CD4-positive, CD25-positive, alpha-beta regulatory T cell (primary cell): ENCODE results near the gene PZP. TPM values are rescaled to one million over a fixed set of nuclear protein-coding genes. Genes with fewer than 3 reads are reported as not detected.

ENCODE experiments used
- ATAC-seq, 2 donors: fragments of 150-1000 bp; cut with Tn5 transposase; one replicate each; pipeline ENCODE4 v1.10.0; 2021; ENCODE audit warnings: low read depth in 2 of 2, moderate number of reproducible peaks in 2 of 2, moderate library complexity in 1 of 2
- DNase-seq, 3 donors: peaks; one replicate each; pipeline versions ENCODE4 v3.0.0 to v3.0.0-alpha.2; 2012 to 2022; ENCODE audit warnings: mixed read lengths in 1 of 3
- H3K27ac ChIP-seq: one replicate; pipeline ENCODE4 v1.7.0; 2013; ENCODE audit warnings: mild to moderate bottlenecking, low read length; ENCODE audit not compliant: insufficient read depth, poor library complexity, severe bottlenecking
- H3K27me3 ChIP-seq: one replicate; pipeline ENCODE4 v1.7.0; 2013; ENCODE audit warnings: low read length; ENCODE audit not compliant: control insufficient read depth, insufficient read depth
- H3K36me3 ChIP-seq: one replicate; pipeline ENCODE4 v1.7.0; 2013; ENCODE audit warnings: mild to moderate bottlenecking, low read length, moderate library complexity; ENCODE audit not compliant: control insufficient read depth, insufficient read depth
- H3K4me1 ChIP-seq: 2 replicates; pipeline ENCODE4 v1.7.0; 2013; ENCODE audit warnings: mild to moderate bottlenecking, low read length; ENCODE audit not compliant: insufficient read depth, control insufficient read depth, poor library complexity, severe bottlenecking
- H3K4me3 ChIP-seq: one replicate; pipeline ENCODE4 v1.7.0; 2013; ENCODE audit warnings: low read depth, mild to moderate bottlenecking, low read length, moderate library complexity
- H3K9me3 ChIP-seq, 2 experiments: 1 replicate in 1 of 2; 2 replicates in 1 of 2; pipeline ENCODE4 v1.7.0; 2013; ENCODE audit warnings: low read length in 2 of 2, mild to moderate bottlenecking in 1 of 2, moderate library complexity in 1 of 2; ENCODE audit not compliant: control insufficient read depth in 2 of 2
- H3K27ac Mint-ChIP-seq, 3 donors: one replicate each; pipeline ENCODE4 v1.8.0; 2020 to 2022; ENCODE audit warnings: mild to moderate bottlenecking in 3 of 3, mixed read lengths in 3 of 3, moderate library complexity in 2 of 3
- H3K27me3 Mint-ChIP-seq: one replicate; pipeline ENCODE4 v1.8.0; 2022; ENCODE audit warnings: mild to moderate bottlenecking, mixed read lengths
- H3K36me3 Mint-ChIP-seq: one replicate; pipeline ENCODE4 v1.8.0; 2020; ENCODE audit warnings: mixed read lengths
- H3K4me1 Mint-ChIP-seq, 4 donors: one replicate each; pipeline ENCODE4 v1.8.0; 2020 to 2022; ENCODE audit warnings: mixed read lengths in 4 of 4, mild to moderate bottlenecking in 1 of 4
- H3K4me3 Mint-ChIP-seq, 4 donors: one replicate each; pipeline ENCODE4 v1.8.0; 2020 to 2022; ENCODE audit warnings: mild to moderate bottlenecking in 4 of 4, mixed read lengths in 4 of 4, moderate library complexity in 3 of 4
- H3K9me3 Mint-ChIP-seq, 7 donors: one replicate each; pipeline ENCODE4 v1.8.0; 2020 to 2022; ENCODE audit warnings: mixed read lengths in 7 of 7, mild to moderate bottlenecking in 3 of 7, moderate library complexity in 2 of 7
- polyA plus RNA-seq, 4 donors: library from polyadenylated mRNA; unstranded; fragments of 300-500 nt; fragmentation: Illumina TruSeq; gene quantifications; one replicate each; pipeline ENCODE4 v1.2.3, GENCODE V29; 2021
- total RNA-seq: library from RNA; stranded (reverse); gene quantifications from one replicate; pipeline ENCODE4 v1.2.3, GENCODE V29; 2022

PZP gene
- total and polyA plus RNA-seq, 5 donors from 2014 or later = 0.29 TPM; not detected in 4

GRCh38 chr12:9106610-9107541 is 101.3 kb downstream of the PZP start:
- Mint-ChIP-seq H3K27ac (no peak overlapping the region), H3K36me3 (no peaks in the 10 kb centered on the region), H3K4me1 (no peaks in the 10 kb centered on the region), H3K9me3 (no peaks in the 10 kb centered on the region), H3K4me3 (no peak overlapping the region), H3K27me3 (no peaks in the 10 kb centered on the region)
- Histone ChIP-seq H3K4me3 (no peak overlapping the region), H3K4me1 (no peaks in the 10 kb centered on the region), H3K9me3 (no peaks in the 10 kb centered on the region), H3K27me3 (no peaks in the 10 kb centered on the region), H3K27ac (no peak overlapping the region), H3K36me3 (no peaks in the 10 kb centered on the region)
- DNase-seq (no peak), ATAC-seq (no peak)

- no peaks in the 10 kb centered on the region for H3K9me3 ChIP-seq
These were observed 102.1 kb downstream of the PZP start for GRCh38 chr12:9106067-9106466.

GRCh38 chr12:9104767-9105423 is 103.3 kb downstream of the PZP start:
- no peak for ATAC-seq
- no peak overlapping the region for H3K27ac ChIP-seq

More at GRCh38 chr12:9106067-9106466, 102.1 kb downstream of the PZP start:
- Mint-ChIP-seq H3K27me3 (peaks cover 4% of the 10 kb centered on the region), H3K4me1 (no peaks in the 10 kb centered on the region), H3K36me3 (no peaks in the 10 kb centered on the region), H3K9me3 (no peaks in the 10 kb centered on the region), H3K4me3 (no peak overlapping the region), H3K27ac (no peak overlapping the region)
- Histone ChIP-seq H3K4me3 (no peak overlapping the region), H3K36me3 (no peaks in the 10 kb centered on the region), H3K27me3 (no peaks in the 10 kb centered on the region), H3K27ac (no peak overlapping the region), H3K4me1 (no peaks in the 10 kb centered on the region)
- ATAC-seq (no peak), DNase-seq (no peak)

GRCh38 chr12:9104087-9104486 is 104.1 kb downstream of the PZP start:
- DNase-seq = no peak
- Histone ChIP-seq H3K9me3 (no peaks in the 10 kb centered on the region), H3K27me3 (no peaks in the 10 kb centered on the region), H3K36me3 (no peaks in the 10 kb centered on the region), H3K27ac (no peak overlapping the region), H3K4me1 (no peaks in the 10 kb centered on the region), H3K4me3 (no peak overlapping the region)
- Mint-ChIP-seq H3K36me3 (no peaks in the 10 kb centered on the region), H3K27ac (no peak overlapping the region), H3K9me3 (no peaks in the 10 kb centered on the region), H3K4me1 (no peaks in the 10 kb centered on the region), H3K27me3 (peaks cover 4% of the 10 kb centered on the region), H3K4me3 (no peak overlapping the region)
- no peak for ATAC-seq

More at GRCh38 chr12:9104767-9105423, 103.3 kb downstream of the PZP start:
- Mint-ChIP-seq H3K27ac (no peak overlapping the region), H3K4me1 (no peaks in the 10 kb centered on the region), H3K4me3 (no peak overlapping the region), H3K27me3 (peaks cover 4% of the 10 kb centered on the region), H3K36me3 (no peaks in the 10 kb centered on the region), H3K9me3 (no peaks in the 10 kb centered on the region)
- no peak for DNase-seq
- H3K36me3 ChIP-seq = no peaks in the 10 kb centered on the region
- H3K4me3 ChIP-seq = no peak overlapping the region
- H3K4me1 ChIP-seq = no peaks in the 10 kb centered on the region
- no peaks in the 10 kb centered on the region for H3K9me3 ChIP-seq
- H3K27me3 ChIP-seq = no peaks in the 10 kb centered on the region

GRCh38 chr12:9103050-9103849 is 104.9 kb downstream of the PZP start:
- H3K27me3 ChIP-seq = no peaks in the 10 kb centered on the region
- no peak for DNase-seq
- peaks cover 4% of the 10 kb centered on the region for H3K27me3 Mint-ChIP-seq
- no peaks in the 10 kb centered on the region for H3K9me3 ChIP-seq
- H3K36me3 Mint-ChIP-seq = no peaks in the 10 kb centered on the region
- no peaks in the 10 kb centered on the region for H3K4me1 Mint-ChIP-seq
- ATAC-seq = no peak
- no peak overlapping the region for H3K4me3 Mint-ChIP-seq
- no peak overlapping the region for H3K4me3 ChIP-seq
- no peaks in the 10 kb centered on the region for H3K9me3 Mint-ChIP-seq
- H3K36me3 ChIP-seq = no peaks in the 10 kb centered on the region
- peak overlapping the region in 1 of 3 donors; percentile 26 for H3K27ac Mint-ChIP-seq
- no peaks in the 10 kb centered on the region for H3K4me1 ChIP-seq
- H3K27ac ChIP-seq = no peak overlapping the region

- Mint-ChIP-seq H3K36me3 (no peaks in the 10 kb centered on the region), H3K9me3 (no peaks in the 10 kb centered on the region), H3K4me3 (no peak overlapping the region), H3K27me3 (peaks cover 4% of the 10 kb centered on the region), H3K27ac (no peak overlapping the region), H3K4me1 (peaks cover 0 to 1% (median 0%) of the 10 kb centered on the region in 4 donors)
- Histone ChIP-seq H3K27me3 (no peaks in the 10 kb centered on the region), H3K27ac (no peak overlapping the region), H3K4me3 (no peak overlapping the region), H3K4me1 (no peaks in the 10 kb centered on the region), H3K9me3 (no peaks in the 10 kb centered on the region), H3K36me3 (no peaks in the 10 kb centered on the region)
- ATAC-seq (no peak), DNase-seq (no peak)
These were observed 107.0 kb downstream of the PZP start for GRCh38 chr12:9101018-9101687.

GRCh38 chr12:9099552-9100190 is 108.5 kb downstream of the PZP start:
- no peak overlapping the region for H3K27ac Mint-ChIP-seq

More at GRCh38 chr12:9099552-9100190, 108.5 kb downstream of the PZP start:
- H3K4me1 ChIP-seq = no peaks in the 10 kb centered on the region
- H3K9me3 ChIP-seq = no peaks in the 10 kb centered on the region
- H3K4me1 Mint-ChIP-seq = peaks cover 0 to 1% (median 0%) of the 10 kb centered on the region in 4 donors
- no peaks in the 10 kb centered on the region for H3K36me3 Mint-ChIP-seq
- no peak for ATAC-seq
- H3K27me3 Mint-ChIP-seq = peaks cover 4% of the 10 kb centered on the region
- no peaks in the 10 kb centered on the region for H3K36me3 ChIP-seq
- H3K4me3 Mint-ChIP-seq = no peak overlapping the region
- DNase-seq = no peak
- H3K27ac ChIP-seq = no peak overlapping the region
- H3K27me3 ChIP-seq = no peaks in the 10 kb centered on the region
- no peak overlapping the region for H3K4me3 ChIP-seq
- H3K9me3 Mint-ChIP-seq = no peaks in the 10 kb centered on the region
